IPS-NIHi7 (cell line): ENCODE results near the gene BRWD1.
A peak's percentile ranks its signal among the peaks of the same experiment; 100 is the strongest.
"Not testable (repeated sequence)": the region's sequence is repeated elsewhere in the genome, so short reads cannot be mapped to it uniquely, and the experiment has no call there.

Experiments
- DNase-seq: peaks from one replicate; pipeline ENCODE4 v3.0.0; 2012; ENCODE audit warnings: mixed read lengths; ENCODE audit errors: extremely low spot score

Gene BRWD1

DNA sequence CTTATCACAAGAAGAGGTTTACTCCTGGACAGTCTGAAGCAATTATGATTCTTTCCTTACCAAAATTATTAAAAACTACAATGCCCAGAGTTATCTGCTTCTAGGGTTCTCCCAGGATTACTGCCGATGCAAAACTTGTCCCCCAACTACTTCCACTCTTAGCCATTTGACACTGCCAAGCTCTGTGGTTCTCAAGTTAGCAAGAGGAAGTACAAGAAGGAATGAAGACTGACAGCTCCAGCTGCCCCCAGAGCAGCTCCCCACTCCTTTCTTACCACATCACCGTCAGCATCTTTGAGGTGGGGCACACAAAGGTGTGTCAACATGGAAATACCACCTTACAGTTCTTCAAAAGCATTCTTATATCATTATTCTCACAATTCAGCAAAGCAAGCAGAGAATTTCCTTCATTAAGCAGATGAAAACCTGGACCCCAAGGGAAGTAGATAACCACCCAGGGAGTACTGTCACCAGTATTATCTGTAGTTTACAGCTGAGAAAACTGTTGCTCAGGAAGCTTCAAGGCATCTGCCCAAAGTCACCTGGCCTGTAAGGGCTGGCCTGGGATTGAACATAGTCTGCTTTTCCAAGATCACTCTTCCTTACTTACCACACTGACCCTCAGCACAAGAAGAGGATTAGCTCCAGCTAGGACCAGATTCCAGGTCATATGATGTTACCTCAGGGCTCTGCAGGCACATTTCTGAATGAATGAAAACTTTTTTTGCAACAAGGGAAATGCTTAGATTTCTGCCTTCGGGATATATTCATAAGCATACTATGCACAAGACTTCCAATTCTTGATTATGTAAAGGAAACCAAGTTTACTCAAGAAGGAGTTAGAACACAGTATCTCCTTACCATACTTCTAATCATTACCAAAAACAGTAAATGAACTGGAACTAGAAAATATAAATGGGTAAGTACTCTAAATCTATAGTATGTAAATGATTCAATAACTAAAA, 139.4 kb downstream of the BRWD1 start:
- no peak for DNase-seq

DNA sequence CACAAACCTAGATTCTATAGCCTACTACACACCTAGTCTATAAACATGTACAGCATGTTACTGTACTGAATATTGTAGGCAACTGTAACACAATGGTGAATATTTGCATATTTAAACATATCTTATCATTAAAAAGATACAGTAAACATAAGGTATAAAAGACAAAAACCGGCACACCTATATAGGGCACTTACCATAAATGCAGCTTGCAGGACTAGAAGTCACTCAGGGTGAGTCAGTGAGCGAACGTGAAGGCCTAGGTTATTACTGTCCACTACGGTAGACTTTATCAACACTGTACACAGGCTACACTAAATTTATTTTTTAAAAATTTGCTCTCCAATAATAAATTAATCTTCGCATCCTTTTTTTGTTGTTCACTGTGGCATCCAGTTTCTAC, 143.5 kb downstream of the BRWD1 start:
- no peak for DNase-seq

DNA sequence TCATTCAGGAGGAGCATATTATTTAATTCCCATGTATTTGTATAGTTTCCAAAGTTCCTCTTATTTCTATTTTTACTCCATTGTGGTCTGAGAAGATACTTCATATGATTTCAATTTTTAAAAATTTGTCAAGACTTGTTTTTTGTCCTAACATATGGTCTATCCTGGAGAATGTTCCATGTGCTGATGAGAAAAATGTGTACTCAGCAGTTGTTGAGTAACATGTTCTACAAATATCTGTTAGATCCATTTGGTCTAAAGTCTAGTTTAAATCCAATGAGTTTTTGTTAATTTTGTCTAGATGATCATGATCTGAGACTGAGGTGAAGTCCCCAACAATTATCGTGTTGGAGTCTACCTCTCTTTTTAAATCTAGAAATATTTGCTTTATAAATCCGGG, 144.6 kb downstream of the BRWD1 start:
- DNase-seq, result no peak

DNA sequence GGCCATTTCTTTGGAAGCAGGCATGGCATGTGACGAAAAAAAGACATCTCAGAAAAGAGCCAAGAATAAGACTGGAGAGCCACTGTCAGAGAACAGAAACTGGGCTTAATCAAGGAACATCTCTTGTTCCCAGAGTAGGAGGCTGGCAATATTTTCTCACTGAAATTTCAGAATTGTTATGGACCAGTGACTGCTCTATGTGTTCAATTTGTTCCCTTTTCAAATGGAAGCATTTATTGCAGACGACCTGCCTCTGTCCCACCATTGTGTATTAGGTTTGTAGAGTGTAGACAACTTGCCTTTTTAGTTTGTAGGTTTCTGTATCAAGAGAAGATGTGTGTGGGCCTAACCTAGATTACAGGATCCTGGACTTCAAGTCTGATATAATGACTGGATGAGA, 148.9 kb downstream of the BRWD1 start:
- no peak for DNase-seq

DNA sequence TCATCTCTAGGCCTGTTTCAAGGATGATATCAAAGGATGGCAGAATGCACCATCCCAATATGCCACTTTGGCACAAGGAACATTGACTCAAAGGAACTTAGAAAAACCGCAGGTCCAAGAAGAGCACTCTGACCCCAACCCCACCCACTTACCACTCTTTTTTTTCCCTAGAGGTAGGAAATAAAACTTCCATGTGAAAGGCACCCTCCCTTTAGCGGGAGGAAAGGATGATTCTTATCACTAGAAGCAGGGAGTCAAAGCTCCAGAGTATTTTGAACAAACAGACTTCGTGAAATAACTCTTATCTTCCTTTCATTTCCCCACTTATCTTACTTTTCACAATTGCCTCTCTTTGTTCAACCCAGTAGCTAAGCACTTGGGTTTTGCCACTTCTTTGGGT, 152.4 kb downstream of the BRWD1 start:
- peak; percentile 13 for DNase-seq

DNA sequence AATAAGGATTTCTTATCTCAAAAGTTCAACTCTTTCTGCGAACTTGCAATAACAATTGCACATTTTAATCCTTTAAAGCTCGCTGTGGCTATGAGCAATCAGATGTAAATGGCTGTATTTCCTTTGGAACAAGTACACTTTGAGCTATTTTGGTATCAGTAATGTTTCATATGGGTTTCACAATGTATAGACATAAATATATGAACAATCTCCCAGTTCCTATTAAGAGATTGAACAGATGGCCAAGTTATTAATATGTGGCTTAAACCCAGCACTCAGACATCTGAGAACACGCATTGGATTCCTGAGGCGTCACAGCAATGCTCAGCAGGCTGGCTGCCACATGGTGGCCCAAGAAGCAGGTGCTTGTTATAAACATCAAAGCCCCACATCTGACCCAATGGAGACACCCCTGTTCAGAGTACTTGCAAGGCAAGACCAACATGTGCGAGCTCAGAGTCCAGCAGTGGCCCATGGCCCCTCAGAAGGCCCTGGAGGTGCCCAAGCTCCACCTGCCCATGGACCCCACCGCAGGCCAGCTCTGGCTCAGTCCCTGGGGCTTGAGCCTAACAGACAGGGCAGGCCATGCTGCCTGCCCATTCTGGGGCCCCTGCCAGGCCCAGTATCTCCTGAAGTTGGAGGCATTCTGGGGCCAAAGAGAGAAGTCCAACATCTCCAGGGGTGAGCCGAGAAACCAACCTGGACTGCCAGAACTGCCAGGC, 153.9 kb downstream of the BRWD1 start:
- no peak for DNase-seq

DNA sequence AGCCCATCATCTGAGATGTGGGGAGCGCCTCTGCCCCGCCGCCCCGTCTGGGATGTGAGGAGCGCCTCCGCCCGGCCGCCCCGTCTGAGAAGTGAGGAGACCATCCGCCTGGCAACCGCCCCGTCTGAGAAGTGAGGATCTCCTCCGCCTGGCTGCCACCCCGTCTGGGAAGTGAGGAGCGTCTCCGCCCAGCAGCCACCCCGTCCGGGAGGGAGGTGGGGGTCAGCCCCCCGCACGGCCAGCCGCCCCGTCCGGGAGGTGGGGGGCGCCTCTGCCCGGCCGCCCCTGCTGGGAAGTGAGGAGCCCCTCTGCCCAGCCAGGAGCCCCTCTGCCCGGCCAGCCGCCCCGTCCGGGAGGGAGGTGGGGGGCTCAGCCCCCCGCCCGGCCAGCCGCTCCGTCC, 156.2 kb downstream of the BRWD1 start:
- DNase-seq, result not testable (repeated sequence)

DNA sequence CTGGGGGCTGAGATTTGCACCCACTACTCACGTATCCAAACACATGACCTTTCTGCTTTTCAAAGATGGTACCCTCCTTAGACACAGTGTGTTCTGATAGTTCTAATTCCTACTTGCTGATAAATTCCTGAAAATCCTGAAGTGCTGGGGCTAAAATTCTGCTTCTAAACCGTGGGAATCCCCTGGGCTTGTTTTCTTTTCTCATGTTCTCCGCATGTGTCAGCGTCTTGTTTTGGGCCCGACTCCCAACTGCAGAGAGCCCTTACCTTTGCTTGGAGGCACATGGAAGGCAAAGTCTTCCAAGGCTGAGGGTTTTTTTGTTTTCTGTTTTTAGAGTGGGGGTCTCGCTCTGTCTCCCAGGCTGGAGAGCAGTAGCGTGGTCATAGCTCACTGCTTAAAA, 157.4 kb downstream of the BRWD1 start:
- no peak for DNase-seq

DNA sequence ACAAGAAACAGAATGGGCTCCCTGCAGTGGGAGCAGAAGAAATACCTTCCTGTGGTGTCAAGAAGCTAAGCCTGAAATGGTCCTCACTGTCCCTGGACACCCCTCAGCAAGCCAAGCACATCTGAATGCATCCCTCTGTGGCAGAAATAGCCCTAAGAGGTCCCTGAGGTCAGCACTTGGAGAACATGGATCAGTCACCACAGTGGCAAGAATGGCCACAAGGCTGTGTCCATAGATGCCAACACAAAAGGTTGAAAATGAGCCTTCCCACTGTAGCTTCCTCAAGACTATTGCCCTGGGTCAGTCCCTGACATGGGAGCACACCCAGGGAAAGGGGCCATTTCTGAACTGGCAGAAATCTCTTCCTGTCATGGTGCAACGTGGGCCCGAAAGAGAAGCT, 157.9 kb downstream of the BRWD1 start:
- DNase-seq, result no peak

DNA sequence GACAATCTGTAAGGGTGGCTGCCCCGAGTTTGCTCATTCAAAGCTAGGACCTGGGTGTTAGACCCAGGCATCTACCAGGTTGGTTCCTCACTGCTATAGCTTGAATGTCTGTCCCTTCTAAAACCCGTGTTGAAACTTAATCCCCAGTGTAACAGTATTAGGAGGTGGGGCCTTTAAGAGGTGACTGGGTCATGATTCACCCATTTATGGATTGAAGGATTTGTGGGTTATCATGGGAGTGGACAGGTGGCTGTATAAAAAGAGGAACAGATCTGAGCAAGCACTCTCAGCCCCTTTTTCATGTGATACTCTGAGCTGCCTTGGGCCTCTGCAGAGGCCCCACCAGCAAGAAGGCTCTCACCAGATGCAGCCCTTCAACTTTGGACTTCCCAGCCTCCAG, 159.6 kb downstream of the BRWD1 start:
- no peak for DNase-seq

DNA sequence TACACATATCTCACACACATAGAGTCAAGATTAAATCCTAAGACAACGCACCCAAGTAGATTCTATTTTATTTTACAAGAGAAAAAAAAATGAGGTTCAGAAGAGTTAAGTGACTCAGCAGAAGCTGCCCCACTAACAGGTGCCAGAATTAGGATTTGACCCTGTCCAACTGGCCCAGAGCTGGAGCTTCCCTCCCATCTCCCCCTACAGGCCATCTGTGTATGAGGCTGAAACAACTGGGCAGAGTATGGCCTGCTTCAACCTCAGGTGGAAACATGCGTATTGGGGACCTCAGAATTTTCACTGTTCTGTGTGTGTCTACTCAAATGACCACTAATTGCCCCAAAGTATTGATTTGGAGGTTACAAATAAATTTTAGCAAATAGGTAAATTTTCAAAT, 160.1 kb downstream of the BRWD1 start:
- peak; percentile 41 for DNase-seq

DNA sequence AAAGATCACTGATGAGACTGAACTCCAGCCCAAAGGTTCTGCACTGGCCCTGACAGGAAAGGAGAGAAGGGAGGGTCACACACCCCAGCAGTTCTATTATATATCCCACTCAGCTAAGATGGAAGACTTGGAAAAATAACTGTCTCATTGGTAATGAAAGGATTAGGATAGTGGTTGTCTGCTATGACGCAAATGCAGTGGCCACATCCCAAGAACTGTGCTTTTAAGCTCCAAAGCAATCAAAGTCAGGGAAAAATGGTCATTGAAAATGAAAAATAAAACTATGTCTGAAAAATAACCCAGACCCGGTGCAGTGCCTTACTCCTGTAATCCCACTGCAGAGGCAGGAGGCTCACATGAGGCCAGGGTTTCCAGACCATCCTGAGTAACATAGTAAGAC, 161.2 kb downstream of the BRWD1 start:
- DNase-seq, result no peak

DNA sequence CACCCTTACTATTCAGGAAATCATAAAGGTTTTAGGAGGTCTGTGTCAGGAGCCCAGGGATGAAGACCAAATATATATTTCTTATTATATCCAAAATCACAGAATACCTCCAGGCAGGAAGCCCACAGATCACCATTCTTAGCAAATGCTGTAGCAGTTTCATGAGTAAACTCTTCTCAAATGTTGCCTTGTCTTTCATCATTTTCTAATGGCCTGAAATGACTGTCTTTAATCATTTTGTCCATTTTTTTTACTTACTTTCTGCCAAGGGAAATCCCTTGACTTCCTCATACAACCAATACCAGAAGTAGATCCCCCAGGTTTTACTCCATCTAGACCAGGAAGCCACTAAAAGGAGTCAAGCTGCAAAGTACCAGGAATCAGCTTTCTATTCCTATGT, 162.6 kb downstream of the BRWD1 start:
- DNase-seq, result no peak

DNA sequence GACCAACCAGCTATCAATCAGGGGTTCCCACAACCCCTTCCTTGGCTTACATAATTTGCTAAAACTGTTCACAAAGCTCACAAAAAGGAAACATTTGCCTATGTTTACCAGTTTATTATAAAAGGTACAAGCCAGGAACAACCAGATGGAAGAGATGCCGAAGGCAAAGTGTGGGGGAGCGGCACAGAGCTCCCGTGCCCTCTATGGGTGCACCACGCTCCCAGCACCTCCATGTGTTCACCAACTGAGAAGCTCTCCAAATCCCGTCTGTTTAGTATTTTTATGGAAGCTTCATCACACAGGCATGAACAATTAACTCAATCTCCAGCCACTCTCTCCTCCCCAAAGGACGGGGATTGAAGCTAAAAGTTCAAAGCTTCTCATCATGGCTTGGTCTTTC, 163.1 kb downstream of the BRWD1 start:
- DNase-seq, result no peak

DNA sequence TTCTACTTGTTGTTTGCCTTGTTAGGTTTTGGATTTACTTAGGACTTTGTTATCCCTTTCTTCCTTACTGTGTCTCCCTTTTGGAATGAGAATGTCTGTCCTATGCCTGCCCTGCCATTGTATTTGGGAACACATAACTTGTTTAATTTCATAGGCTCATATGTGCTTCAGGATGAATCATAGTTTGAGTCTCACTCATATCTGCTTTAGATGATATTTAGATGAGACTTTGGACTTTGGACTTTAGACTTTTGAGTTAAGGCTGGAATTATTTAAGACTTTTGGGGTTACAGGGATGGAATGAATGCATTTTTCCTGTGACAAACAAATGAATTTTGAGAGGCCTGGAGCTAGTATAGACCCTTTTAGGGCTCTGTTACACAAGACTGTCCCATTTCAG, 163.6 kb downstream of the BRWD1 start:
- no peak for DNase-seq

DNA sequence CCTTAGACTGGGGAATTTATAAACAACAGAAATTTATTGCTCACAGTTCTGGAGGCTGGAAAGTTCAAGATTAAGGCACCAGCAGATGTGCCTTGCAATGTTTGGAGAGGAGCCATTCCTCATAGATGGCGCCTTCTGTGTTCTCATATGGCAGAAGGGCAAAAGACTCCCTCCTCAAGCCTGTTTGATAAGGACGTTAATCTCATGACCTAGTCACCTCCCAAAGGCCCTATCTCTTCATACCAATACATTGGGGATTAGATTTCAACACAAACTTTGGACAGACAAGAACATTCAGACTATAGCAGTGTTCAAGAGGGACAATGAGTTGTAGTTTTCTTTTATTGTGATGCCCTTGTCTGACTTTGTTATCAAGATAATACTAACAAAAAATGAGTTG, 164.5 kb downstream of the BRWD1 start:
- DNase-seq, result no peak

DNA sequence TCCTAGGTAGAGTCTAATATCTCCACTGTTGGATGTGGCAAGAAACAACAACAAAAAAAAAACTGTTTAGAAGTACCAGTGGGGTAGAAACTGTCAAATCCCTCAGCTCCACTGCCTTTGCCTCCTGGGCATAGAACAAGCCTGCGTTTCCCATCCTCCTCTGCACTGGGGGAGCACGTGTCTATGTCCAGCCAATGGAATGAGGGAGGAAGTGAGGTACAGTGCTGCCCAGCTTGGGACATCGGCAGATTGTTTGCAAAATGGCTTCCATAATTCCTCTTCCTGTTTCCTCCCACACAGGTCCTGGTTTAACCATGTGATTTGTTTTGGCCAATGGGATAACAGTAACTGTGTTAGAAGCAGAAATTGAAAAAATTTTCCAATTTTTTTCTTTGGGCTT, 169.2 kb downstream of the BRWD1 start:
- DNase-seq, result no peak

DNA sequence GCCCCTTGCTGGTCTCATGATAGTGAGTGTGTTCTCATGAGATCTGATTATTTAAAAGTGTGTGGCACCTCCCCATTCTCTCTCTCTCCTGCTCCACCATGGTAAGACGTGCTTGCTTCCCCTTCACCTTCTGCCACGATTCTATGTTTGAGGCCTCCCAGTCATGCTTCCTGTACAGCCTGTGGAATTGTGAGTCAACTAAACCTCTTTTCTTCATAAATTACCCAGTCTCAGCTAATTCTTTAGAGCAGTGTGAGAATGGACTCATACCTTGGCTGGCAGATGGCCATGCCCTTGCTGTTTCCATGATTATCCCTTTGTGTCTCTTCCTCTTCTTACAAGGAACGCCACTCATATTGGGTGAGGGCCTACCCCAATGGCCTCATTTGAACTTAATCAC, 170.5 kb downstream of the BRWD1 start:
- DNase-seq, result no peak

DNA sequence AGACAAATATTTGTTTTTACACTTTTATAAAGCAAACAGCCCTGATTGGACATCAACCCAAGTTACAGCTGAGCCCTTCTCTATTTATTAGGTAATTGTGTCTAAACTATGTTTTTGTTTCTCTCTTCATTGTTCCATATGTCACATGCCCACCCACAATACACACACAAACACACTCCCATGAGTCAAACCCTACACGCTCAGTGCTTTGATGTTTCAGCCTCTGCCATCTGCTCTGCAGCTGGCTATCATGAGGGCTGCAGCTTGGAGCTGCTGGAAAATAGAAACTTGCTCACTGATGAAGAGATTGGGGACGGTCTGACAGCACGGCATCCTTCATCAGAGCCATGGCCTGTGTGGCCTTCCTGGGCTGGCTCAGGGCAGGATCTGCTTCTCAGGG, 171.9 kb downstream of the BRWD1 start:
- DNase-seq, result no peak

DNA sequence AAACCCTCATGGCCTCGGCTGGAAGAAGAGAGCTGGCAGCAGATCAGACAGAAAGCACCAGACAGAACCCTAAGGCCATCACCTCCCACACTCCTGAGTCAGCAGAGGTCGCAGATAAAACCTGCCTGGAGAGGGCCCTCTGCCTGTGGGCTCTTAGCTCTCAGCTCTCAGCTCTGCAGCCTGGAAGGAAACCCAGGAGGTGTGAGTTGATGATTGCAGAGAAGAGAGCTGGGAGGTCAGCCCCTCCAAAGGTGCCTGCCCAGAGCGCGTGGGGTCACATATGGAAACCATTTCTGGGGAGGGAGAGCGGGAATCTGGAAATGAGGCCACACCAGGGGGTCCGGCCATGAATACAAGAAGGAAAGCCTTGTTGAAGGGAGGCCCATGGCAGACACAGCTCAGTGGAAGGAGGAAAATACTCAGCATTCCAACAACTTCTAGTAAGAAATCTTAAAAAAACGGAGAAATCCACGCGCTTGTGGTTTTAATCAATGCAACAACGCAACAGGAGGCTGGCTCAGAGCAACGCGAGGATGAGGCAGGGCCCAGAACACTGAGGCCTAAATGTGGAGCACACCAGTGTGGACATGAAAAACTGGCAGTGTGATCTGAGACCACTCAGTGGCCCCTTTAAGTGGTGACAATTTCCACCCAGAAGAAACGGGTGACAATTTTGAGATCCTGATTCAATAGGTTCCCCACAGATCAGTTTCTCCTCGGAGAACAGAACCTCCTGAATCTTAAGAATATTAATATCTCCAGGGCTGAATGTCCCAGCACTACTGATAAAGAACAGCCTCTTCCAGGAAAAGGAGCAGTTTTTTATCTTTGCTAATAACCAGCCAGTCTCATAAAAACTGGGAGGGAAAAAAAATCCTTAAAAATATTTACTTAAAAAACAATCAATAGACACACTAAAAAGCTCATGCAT, 175.9 kb downstream of the BRWD1 start:
- DNase-seq, result peak; percentile 83

DNA sequence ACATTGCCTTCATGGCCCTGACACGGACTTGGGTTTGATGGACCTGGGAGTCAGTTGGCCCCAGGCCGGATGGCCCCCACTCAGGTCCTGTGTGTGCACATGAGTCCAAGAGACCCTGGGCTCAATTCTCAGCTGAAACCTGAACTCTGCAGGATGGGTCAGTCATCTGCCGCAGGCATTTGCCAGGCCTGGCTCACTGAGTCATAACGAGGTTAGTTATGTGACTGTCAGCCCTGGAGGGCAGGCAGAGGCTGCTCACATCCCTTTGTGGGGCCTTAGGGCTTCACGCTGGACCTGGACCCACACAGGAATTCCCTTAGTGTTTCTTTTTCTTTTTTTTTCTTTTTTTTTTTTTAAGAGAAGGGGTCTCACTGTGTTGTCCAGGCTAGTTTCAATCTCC, 176.7 kb downstream of the BRWD1 start:
- no peak for DNase-seq

DNA sequence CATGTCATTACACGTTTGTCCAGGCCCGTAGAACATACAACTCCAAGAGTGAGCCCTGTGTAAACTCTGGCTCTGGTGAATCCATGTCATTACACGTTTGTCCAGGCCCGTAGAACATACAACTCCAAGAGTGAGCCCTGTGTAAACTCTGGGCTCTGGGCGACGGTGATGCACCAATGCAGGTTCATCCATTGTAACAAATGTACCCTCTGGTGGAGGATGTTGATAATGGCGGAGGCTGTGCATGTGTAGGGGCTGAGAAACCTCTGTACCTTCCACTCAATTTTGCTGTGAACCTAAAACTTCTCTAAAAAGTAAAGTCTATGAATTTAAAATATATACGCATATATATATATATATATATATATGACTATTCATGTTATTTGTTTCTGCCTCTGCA, 177.3 kb downstream of the BRWD1 start:
- DNase-seq, result not testable (repeated sequence)
